Measurements from ENCODE around the gene PLXNA2.
A peak's percentile ranks its signal among the peaks of the same experiment; 100 is the strongest.

PLXNA2 gene

GRCh38 chr1:208083016-208083714 is 161.0 kb downstream of the PLXNA2 start:
- H3K4me1 Mint-ChIP-seq, result peaks cover 78% of the 10 kb centered on the region
- H3K9me3 Mint-ChIP-seq, result no peaks in the 10 kb centered on the region
- TF ChIP-seq CTCF (IDR thresholded peaks at IDR 0.05; ENCODE audit: unreplicated experiment in 3 of 3), result no peak
- H3K27me3 Mint-ChIP-seq (ENCODE audit: low read depth), result peaks cover 18% of the 10 kb centered on the region
- H3K36me3 Mint-ChIP-seq (ENCODE audit: low read depth), result peaks cover 46% of the 10 kb centered on the region
- no peak overlapping the region for H3K4me3 Mint-ChIP-seq
- peak overlapping the region in 2 of 3 experiments; percentile 27 to 48 for H3K27ac Mint-ChIP-seq

- peak; percentile 30 to 46 (median 36) for TF ChIP-seq CTCF (IDR thresholded peaks at IDR 0.05; ENCODE audit: unreplicated experiment in 3 of 3)
- no peaks in the 10 kb centered on the region for H3K9me3 Mint-ChIP-seq
Measured at GRCh38 chr1:208081972-208082371, 162.2 kb downstream of the PLXNA2 start.

GRCh38 chr1:208080396-208081286 is 163.5 kb downstream of the PLXNA2 start:
- H3K36me3 Mint-ChIP-seq (ENCODE audit: low read depth), result peaks cover 40% of the 10 kb centered on the region
- no peak for TF ChIP-seq CTCF (IDR thresholded peaks at IDR 0.05; ENCODE audit: unreplicated experiment in 3 of 3)
- peaks cover 75% of the 10 kb centered on the region for H3K4me1 Mint-ChIP-seq
- H3K4me3 Mint-ChIP-seq, result no peak overlapping the region
- no peak overlapping the region for H3K27ac Mint-ChIP-seq
- H3K27me3 Mint-ChIP-seq (ENCODE audit: low read depth), result peaks cover 16% of the 10 kb centered on the region
- no peaks in the 10 kb centered on the region for H3K9me3 Mint-ChIP-seq

More at GRCh38 chr1:208081972-208082371, 162.2 kb downstream of the PLXNA2 start:
- Mint-ChIP-seq H3K27ac (peak overlapping the region; percentile 27 to 49 (median 38)), H3K27me3 (ENCODE audit: low read depth) (peaks cover 16% of the 10 kb centered on the region), H3K4me3 (no peak overlapping the region), H3K36me3 (ENCODE audit: low read depth) (peaks cover 46% of the 10 kb centered on the region), H3K4me1 (peaks cover 81% of the 10 kb centered on the region)

- Mint-ChIP-seq H3K4me1 (peaks cover 67% of the 10 kb centered on the region), H3K36me3 (ENCODE audit: low read depth) (peaks cover 39% of the 10 kb centered on the region), H3K9me3 (no peaks in the 10 kb centered on the region), H3K4me3 (no peak overlapping the region), H3K27me3 (ENCODE audit: low read depth) (peaks cover 16% of the 10 kb centered on the region), H3K27ac (no peak overlapping the region)
- TF ChIP-seq CTCF (IDR thresholded peaks at IDR 0.05; ENCODE audit: unreplicated experiment in 3 of 3), result no peak
Measured at GRCh38 chr1:208079161-208079560, 165.0 kb downstream of the PLXNA2 start.

- Mint-ChIP-seq H3K27me3 (ENCODE audit: low read depth) (peaks cover 16% of the 10 kb centered on the region), H3K9me3 (no peaks in the 10 kb centered on the region), H3K36me3 (ENCODE audit: low read depth) (peaks cover 43% of the 10 kb centered on the region), H3K27ac (no peak overlapping the region), H3K4me3 (no peak overlapping the region), H3K4me1 (peaks cover 67% of the 10 kb centered on the region)
- TF ChIP-seq CTCF (IDR thresholded peaks at IDR 0.05; ENCODE audit: unreplicated experiment in 3 of 3), result no peak
Measured at GRCh38 chr1:208078752-208079151, 165.4 kb downstream of the PLXNA2 start.

Data from nephron (organoid).